HG03521 (cell line): ENCODE results near the gene DCHS1.
A peak's percentile ranks its signal among the peaks of the same experiment; 100 is the strongest.

Experiments used
- ATAC-seq: cut with Tn5 transposase; IDR thresholded peaks from one replicate; pipeline ENCODE4 v1.9.1; 2021; ENCODE audit warnings: mild to moderate bottlenecking, moderate library complexity; ENCODE audit not compliant: unreplicated experiment

DCHS1 gene

DNA sequence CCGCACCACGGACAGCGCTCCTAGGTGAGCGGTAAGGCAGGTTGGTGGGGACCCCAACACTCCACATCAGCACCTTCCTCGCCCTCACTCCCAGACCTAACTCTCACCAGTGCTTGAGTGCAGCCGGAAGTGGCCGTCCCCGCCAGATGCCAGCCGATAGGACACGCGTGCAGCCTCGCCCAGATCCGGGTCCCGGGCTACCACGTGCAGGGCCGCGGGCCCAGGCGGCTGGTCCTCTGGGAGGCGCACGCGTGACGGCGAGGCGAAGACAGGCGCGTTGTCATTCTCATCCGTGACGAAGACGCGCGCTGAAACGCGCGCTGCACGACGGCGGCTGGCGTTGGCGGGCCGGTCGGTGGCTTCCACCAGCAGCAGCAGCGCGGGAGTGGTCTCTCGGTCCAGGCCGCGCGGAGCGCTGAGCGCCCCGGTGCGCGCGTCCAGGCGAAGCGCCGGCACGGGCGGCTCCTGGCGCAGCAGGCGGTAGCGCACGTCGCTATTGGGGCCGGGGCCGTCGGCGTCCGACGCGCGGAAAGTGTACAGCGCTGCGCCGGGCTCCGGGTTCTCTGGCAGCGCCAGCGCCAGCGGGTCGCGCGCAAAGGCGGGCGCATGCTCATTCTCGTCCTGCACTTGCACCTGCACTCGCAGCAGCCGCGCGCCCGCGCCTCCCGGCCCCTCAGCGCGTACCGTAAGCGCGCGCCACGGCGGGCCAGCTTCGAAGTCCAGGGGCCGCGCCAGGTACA is 25.5 kb downstream of the DCHS1 start:
- no peak for ATAC-seq

DNA sequence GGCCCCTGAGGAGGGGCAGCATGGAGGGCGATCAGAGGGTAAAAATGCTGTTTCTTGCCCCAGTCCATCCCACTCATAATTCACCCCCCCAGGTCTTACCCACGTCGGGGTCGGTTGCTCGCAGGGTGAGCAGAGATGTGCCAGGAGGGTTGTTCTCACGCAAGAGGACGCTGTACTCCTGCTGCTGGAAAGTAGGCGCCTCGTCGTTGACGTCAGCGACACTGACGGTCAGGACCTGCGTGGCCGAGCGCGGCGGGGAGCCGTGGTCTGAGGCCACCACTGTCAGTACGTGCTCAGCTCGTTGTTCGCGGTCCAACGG is 26.1 kb downstream of the DCHS1 start:
- no peak for ATAC-seq

DNA sequence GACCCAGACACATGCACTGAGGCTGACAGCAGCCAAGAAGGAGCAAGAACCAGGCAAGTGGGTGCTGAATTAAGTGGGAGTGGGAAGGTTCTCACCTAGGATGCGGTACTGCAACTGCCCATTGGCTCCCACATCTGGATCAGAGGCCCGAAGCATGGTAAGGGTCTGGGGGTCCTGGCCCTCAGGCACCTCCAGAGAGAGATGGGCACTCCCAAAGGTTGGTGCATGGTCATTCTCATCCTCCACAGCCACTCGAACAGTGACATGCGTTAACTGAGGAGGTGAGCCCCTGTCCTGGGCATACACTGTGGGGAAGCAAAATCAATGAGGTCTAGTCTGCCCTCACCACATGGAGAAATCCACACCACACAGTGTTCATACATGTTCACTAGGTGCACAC is 27.1 kb downstream of the DCHS1 start:
- ATAC-seq = no peak

- peak; percentile 58 for ATAC-seq
Observed at GRCh38 chr11:6627762-6628241, 27.8 kb downstream of the DCHS1 start.

DNA sequence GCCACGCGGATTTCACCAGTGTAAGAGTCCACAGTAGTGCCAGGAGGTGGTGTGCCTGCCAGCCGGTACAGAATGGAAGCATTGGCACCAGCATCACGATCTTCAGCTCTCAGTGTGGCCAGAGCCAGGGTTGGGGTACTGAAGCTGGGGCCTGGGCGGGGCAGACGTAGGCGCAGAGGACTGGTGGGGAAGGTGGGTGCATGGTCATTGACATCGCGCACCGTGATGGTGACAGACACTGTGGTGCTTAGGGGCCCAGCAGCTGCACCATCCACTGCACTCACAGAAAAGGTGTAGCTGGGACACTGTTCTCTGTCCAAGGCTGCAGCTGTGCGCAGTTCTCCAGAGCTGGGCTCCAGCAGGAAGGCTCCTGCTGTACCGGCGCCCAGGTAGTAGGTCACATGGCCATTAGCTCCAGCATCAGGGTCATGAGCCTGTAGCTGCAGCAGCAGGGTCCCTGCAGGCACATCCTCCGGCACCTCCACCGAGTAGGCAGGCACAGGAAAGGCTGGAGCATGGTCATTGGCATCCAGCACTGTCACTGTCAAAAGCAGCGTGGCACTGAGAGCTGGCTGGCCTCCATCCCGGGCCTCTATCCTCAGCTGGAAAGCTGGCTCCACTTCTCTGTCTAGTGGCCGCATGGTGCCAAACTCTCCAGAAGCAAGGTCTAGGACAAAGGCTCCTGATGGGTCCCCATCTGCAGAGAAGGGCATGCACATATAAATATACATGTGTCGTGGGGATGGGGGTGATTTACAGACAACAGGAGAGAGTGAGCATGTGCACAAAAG is 28.4 kb downstream of the DCHS1 start:
- no peak for ATAC-seq

- ATAC-seq = no peak
Observed at GRCh38 chr11:6625832-6626420, 29.7 kb downstream of the DCHS1 start.

DNA sequence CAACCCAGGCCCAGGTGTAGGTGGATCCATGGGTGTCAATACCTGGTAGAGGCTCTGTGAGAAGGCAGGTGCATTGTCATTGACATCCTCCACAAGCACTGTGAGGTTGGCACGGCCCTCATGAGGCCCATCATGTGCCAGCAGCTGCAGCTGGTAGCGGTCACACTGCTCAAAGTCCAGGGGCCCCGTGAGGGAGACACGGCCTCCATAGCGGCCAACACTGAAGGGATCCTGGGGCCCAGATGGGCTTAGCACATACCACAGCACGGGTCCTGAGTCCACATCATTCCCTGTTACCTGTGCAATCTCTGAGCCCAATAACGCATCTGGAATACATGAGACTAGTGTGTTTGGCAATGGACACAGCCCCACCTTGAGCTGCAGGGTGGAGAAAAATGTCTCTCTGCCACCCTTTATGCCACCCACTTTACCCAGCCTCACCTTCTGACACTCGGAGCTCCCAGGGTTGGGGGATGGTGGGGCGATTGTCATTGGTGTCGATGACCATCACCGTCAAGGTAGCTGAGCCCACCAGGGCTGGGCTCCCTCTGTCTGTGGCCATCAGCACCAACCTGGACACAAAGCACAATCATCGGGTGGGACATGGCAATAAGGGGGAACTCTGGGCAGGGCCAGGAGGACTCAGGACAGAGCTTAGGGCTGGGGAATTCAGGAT is 30.3 kb downstream of the DCHS1 start:
- ATAC-seq = no peak

DNA sequence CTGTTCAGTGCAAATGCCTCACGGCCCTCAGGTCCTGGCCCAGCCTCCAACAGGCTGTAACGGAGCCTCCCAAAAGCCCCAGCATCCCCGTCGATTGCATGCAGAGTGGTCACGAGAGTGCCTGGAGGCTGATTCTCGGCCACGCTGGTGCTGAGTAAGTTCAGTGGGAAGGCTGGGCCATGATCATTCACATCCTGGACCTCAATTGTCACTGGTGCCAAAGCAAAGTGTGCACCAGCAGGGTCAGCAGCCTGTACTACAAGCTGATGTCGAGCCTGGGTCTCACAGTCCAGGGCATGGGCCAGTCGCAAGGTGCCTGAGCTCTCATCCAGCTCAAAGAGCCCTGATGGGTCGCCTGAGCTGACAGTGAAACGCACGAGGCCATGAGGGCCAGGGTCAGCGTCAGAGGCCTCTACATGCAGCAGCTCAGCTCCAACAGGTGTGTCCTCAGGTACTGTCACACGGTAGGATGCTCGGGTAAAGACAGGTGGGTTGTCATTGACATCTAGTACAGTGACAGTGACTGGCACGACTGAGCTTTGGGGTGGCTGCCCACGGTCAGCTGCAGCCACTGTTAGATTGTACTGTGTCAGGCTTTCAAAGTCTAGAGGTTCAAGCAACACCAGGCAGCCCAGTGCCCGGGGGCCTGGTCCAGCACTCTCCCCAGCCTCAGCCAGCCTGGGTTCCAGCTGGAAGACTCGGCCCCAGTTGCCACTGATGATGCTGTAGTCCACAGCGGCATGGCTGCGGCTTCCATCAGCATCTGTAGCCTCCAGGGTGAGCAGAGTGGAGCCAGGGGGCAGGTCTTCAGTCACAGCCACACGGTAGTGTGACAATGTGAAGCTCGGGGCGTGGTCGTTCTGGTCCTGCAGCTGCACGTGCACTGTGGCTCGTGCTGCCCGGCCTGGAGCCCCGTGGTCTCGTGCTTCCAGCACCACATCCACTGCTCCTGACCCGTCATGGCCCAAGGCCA is 31.9 kb downstream of the DCHS1 start:
- no peak for ATAC-seq

DNA sequence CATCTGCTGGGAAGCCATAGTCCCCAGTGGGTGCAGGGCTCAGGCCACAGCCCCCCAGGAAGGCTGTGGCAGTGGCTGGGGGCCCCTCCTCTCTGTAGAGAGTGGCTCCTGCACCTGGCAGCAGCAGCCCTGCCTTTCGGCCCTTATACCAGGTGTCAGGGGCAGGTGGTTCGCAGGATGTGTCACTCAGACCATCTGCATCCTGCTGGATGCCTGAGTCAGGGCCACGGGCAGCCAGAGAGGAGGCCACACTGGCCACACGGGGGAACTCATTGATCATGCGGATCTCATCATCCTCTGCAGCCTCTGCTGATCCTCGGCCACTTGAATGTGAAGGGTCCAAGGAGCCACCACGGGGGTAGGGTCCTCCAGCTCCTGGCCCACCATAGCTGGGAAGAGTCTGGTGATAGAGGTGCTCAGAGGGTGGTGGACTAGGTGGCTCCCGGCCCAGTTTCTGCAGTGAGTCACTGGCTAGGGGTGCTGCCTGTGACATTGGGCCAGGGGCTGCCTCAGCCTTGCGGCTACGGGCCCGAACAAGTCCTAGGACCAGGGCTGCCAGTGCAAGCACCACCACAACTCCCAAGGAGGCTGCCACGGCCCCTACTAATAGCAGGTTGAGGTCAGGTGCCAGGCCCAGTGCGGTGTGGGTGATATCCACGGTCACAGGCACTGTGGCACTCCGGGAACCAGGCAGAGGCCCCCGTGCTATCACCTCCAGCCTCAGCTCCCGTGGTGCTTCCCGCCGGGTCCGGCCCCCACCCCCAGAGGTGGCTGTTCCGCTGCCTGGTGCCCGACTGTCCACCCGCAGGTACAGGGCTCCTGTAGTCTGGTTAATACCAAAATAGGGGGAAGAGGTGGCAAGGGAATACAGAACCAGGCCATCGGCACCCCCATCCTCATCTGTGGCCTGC is 33.1 kb downstream of the DCHS1 start:
- ATAC-seq = no peak

DNA sequence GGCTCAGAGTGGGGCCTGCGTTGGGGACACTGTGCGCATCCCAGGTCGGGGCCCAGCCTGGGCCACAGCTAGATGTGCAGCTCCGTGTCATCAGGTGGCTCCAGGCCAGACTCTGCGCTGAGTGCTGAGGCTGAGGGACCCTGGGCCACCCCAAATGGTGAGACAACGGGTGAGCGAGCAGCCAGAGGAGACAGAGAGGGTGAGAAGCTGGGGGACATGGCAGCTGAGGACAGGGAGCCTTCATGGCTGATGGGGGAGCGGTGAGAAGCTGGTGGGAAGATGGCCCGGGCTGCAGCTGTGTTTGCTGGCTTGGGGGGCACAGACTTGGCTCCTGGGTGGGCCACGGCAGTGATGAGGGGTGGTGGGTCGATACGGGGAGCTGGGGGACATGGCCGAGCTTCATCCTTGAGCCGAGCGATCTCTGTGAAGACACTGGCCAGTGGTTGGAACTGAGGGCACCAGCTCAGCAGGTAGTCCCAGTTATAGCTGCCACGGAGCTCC is 33.8 kb downstream of the DCHS1 start:
- no peak for ATAC-seq

DNA sequence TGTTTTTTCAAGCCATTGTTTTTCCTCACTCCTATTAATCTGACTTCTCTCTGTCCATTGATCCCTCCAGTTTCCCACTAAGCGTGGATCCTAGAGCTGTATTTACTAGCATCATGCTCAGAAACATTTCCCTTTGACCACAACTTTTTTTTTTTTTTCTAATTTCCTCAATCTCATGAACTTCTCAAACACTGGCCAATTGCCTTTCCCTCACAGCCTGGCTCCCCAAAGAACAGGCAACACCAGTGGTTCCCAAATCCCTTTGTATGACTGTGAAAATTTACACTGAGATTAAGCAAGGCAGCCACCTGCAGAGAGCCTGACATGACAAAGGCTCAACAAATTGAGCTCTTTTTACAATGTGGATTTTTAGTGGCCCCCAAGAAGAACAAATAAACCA is 35.0 kb downstream of the DCHS1 start:
- ATAC-seq = no peak

- peak; percentile 99 for ATAC-seq
Observed at GRCh38 chr11:6619004-6619745, 36.4 kb downstream of the DCHS1 start, which contains the start of gene TPP1. TPP1 (minus strand) TSS chr11:6619422; CDS start chr11:6619400, 22 bp downstream.

DNA sequence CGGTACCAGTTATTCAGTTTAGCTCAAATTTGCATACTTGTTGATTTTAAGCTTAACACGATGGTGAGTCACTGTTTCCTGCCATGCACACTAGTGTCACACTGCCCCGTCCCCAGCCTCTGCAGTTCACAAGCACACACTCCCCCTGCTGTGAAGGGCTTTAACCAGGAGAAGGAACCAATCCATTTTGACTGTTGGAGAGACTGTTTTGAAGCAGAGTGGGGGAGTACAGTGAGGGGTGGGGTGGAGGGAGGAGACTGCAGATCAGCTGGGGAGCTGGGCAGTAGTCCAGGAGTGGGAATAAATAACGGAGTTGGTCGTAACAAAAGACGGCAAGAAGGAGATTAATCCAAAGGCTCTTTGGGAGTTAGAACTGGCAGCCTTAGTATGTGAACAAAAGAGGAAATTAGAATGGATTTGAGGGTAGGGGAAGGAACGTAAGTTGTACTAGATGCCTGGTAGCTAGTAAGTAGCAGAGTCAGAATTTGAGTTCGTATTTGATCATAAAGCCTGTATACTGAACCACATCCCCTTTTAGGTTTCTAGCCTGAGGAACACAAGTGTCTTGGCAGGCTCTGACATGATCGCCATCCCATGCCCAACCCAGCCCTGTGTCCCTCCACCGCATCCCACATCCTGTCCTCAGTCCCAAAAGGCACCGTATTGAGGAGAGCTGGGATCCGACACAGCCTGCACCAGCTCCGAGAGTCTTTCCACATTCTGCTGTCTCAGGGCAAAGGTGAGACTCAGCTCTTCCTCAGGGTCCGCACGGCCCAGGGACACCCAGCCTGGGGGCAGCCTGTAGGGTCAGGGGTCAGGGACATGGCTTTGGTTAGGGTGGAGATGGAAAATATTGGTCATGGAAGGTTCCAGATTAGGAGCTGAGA is 37.2 kb downstream of the DCHS1 start:
- peak; percentile 22 for ATAC-seq

DNA sequence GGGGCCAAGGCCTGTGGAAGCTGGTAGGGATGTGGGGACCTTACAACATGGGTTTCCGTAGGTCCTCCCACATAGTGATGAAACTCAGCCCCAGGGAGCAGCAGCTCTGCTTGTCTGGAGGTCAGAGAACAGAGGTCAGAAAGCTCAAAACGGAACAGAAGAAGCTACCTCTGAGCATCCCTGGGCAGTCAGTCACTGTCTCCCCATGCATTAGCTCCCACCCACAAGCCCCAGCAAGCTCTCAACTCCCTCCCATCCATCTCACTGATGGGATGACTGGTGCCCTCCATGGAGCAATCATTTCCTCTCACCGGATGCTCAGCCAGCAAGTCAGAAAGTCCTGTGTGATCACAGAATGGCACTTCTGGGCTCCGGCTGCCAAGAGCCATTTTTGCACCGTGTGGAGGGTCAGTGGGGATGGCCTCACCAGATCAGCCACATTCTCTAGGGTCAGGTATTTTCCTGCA is 38.3 kb downstream of the DCHS1 start:
- ATAC-seq = no peak

DNA sequence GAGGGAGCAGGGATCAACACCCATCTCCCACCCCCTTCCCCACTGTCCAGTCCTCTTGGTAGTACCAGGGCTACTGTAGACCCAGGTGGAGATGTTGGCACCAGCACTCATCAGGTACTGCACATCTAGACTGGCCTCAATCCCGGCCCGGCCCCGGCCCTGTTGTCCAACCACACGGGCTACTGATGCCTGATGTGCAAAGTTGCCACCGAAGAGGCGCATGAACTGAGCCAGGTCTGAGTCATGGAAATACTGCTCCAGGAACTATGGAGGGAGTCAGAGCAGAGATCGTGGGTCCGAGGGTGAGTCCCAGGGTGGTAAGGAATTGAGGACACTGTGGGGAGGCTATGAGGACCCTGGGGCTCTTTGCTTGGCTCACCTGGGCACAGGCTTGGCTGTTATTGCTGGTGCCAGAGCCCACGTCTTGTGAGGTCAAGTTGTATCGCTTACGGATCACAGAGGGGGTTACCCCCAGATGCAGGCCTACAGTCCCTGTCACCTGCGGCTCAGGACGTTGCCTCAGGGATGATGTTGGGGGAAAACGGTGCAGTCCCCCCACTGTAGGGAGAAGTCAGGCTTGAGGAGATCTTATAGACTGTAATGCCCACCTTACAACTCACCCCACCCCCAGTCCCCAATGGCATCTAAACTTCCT is 38.9 kb downstream of the DCHS1 start:
- ATAC-seq = no peak

DNA sequence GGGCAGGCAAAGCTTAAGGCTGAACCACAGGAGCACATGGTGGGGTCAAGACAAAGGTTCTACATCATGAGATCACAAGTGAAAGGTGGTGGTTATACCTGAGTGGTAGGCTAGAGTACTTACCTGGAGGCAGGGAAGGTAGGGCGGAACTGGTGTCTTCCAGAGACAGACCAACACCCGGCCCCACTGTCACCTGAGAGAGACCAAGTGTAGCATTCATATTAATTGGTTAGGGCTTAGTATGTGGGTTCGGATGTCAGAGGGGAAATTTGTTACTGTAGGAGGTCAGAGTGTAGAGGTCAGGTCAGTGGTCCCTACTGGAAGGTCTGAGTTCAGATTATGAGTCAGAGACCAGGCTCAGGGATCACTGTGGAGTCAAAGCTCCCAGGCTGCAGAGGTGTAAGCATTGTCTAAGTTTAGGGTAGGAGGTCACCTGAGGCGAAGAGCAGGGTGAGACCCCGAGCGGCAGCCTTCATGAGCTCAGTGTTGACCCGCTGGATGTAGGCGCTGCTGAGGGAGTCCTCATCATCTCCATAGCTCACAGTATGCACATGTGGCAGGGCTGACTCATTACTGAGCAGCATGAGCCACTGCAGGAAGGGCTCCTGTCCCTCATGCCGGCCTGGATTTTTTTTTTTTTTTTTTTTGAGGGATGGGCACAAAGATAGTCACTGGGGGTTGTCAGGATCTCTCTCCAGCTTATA is 39.6 kb downstream of the DCHS1 start:
- ATAC-seq = no peak
